Activated CD8-positive, alpha-beta T cell treated with anti-CD3 and anti-CD28 coated beads for 36 hours (primary cell): ENCODE measurements around the gene XRN1. TPM values are rescaled to one million over a fixed set of nuclear protein-coding genes. Genes with fewer than 3 reads are reported as not detected.

Experiments
- ATAC-seq: fragments of 200-7000 bp; cut with Tn5 transposase; one replicate; pipeline ENCODE4 v1.10.0; 2021; ENCODE audit warnings: mild to moderate bottlenecking, moderate library complexity
- CTCF ChIA-PET: fragments of 350-600 bp; sonication (Branson Sonifier 250); formaldehyde crosslinking; loops from one replicate; lab custom pipeline; 2021; ENCODE audit warnings: antibody characterized with exemption; lab: Charles Lee
- POLR2A ChIA-PET: fragments of 350-600 bp; sonication (Branson Sonifier 250); formaldehyde crosslinking; loops from one replicate; lab custom pipeline; 2021; ENCODE audit warnings: antibody characterized with exemption; lab: Charles Lee
- DNase-seq: peaks from one replicate; pipeline ENCODE4 v3.0.0-alpha.2; 2020
- H3K27ac Mint-ChIP-seq: one replicate; pipeline ENCODE4 v1.8.0; 2021; ENCODE audit warnings: mild to moderate bottlenecking, mixed read lengths
- H3K27me3 Mint-ChIP-seq: one replicate; pipeline ENCODE4 v1.8.0; 2021; ENCODE audit warnings: mixed read lengths
- H3K36me3 Mint-ChIP-seq: one replicate; pipeline ENCODE4 v1.8.0; 2021; ENCODE audit warnings: low read depth, mixed read lengths
- H3K4me1 Mint-ChIP-seq: one replicate; pipeline ENCODE4 v1.8.0; 2021; ENCODE audit warnings: low read depth, mixed read lengths
- H3K4me3 Mint-ChIP-seq: one replicate; pipeline ENCODE4 v1.8.0; 2021; ENCODE audit warnings: mild to moderate bottlenecking, moderate library complexity, mixed read lengths
- H3K9me3 Mint-ChIP-seq: one replicate; pipeline ENCODE4 v1.8.0; 2021; ENCODE audit warnings: mixed read lengths
- intact Hi-C: fragments of 100-400 bp; cut with micrococcal nuclease; formaldehyde crosslinking; loops from one replicate; pipeline ENCODE4 v1.10.0; 2022
- total RNA-seq, 2 experiments: library from RNA; stranded (reverse); gene quantifications; one replicate each; pipeline ENCODE4 v1.2.3, GENCODE V29; 2021
- TF ChIP-seq, protein P1 (sequence below): fragments of 200-600 bp; IDR thresholded peaks from one replicate; pipeline ENCODE4 v1.8.0; 2022; ENCODE audit warnings: antibody characterized with exemption, mild to moderate bottlenecking

XRN1 gene
- total RNA-seq, 2 experiments from 2014 or later: 41.3 to 43.5 TPM

DNA sequence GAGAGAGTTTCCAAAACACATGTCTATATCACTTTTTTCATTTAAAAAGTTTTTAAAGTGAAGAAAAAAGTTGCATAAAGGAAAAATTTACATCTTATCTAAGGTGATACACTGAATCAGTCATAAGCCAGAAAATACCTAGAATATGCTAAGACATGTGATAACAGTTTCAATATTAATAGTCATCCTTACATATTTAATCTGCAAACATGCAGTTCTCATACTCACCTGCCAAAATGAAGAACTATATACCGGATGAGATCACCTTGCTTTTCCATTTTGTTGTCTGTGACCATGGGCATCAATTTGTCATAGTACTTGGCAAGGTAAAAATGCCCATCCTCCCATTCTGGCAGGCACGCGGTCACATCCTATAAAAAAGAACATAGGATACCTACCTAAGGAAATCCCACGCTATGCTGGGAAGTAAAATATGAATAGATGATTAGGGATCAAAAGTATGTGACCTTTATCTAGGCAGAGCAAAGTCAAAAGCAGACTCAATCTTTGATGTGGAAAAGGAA lies 37.1 kb upstream of the XRN1 start:
- Mint-ChIP-seq H3K27ac (no peak overlapping the region), H3K27me3 (no peaks in the 10 kb centered on the region), H3K4me1 (peaks cover 8% of the 10 kb centered on the region), H3K36me3 (peaks cover 74% of the 10 kb centered on the region), H3K4me3 (no peak overlapping the region), H3K9me3 (peaks cover 3% of the 10 kb centered on the region)
- no peak for DNase-seq
- POLR2A ChIA-PET: no interaction called here
- CTCF ChIA-PET: no interaction called here
- intact Hi-C loops: no loop called here
- no peak for ATAC-seq
- TF ChIP-seq, protein P1, sequence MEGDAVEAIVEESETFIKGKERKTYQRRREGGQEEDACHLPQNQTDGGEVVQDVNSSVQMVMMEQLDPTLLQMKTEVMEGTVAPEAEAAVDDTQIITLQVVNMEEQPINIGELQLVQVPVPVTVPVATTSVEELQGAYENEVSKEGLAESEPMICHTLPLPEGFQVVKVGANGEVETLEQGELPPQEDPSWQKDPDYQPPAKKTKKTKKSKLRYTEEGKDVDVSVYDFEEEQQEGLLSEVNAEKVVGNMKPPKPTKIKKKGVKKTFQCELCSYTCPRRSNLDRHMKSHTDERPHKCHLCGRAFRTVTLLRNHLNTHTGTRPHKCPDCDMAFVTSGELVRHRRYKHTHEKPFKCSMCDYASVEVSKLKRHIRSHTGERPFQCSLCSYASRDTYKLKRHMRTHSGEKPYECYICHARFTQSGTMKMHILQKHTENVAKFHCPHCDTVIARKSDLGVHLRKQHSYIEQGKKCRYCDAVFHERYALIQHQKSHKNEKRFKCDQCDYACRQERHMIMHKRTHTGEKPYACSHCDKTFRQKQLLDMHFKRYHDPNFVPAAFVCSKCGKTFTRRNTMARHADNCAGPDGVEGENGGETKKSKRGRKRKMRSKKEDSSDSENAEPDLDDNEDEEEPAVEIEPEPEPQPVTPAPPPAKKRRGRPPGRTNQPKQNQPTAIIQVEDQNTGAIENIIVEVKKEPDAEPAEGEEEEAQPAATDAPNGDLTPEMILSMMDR: no peak

DNA sequence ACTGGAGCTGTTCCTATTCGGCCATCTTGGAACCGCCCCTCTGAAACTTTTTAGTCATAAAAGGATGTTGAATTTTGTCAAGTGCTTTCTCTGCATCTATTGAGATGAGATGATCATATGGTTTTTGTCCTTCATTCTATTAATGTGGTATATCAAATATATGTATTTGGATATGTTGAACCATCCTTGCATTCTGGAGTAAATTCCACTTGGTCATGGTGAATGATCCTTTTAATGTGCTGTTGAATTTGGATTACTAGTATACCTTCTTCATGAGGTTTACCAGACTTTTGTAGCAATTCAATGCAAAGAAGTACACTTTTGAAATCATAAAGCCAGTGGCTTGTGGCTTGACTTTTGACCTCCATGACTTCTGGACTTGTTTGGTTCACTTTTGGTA lies 33.4 kb upstream of the XRN1 start:
- intact Hi-C loops: no loop called here
- Mint-ChIP-seq H3K4me3 (no peak overlapping the region), H3K27ac (no peak overlapping the region), H3K27me3 (no peaks in the 10 kb centered on the region), H3K36me3 (peaks cover 61% of the 10 kb centered on the region), H3K4me1 (peaks cover 8% of the 10 kb centered on the region), H3K9me3 (peaks cover 14% of the 10 kb centered on the region)
- ATAC-seq (no peak), DNase-seq (no peak)
- ChIA-PET CTCF (no interaction called here), POLR2A (no interaction called here)
- TF ChIP-seq, protein P1: no peak

DNA sequence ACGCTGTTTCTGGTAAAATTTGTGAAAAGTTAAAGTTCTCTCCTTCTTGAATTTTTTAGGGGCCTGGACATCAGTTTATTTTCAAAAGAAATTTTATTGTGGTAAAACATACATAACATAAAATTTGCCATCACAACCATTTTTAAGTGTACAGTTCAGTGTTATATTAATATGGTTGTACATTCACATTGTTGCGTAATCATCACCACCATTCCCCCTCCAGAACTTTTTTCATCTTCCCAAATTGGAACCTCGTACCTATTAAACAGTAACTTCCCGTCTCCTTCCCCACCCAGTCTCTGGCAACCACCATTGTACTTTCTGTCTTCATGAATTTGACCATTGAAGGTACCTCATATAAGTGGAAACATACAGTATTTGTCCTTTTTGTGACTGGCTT lies 23.0 kb upstream of the XRN1 start:
- peaks cover 20% of the 10 kb centered on the region for H3K36me3 Mint-ChIP-seq
- H3K4me3 Mint-ChIP-seq: no peak overlapping the region
- H3K4me1 Mint-ChIP-seq: no peaks in the 10 kb centered on the region
- intact Hi-C loops: no loop called here
- ATAC-seq (no peak), DNase-seq (no peak)
- H3K9me3 Mint-ChIP-seq: peaks cover 3% of the 10 kb centered on the region
- no peaks in the 10 kb centered on the region for H3K27me3 Mint-ChIP-seq
- CTCF ChIA-PET: no interaction called here
- TF ChIP-seq, protein P1: no peak
- H3K27ac Mint-ChIP-seq: no peak overlapping the region
- POLR2A ChIA-PET: no interaction called here

DNA sequence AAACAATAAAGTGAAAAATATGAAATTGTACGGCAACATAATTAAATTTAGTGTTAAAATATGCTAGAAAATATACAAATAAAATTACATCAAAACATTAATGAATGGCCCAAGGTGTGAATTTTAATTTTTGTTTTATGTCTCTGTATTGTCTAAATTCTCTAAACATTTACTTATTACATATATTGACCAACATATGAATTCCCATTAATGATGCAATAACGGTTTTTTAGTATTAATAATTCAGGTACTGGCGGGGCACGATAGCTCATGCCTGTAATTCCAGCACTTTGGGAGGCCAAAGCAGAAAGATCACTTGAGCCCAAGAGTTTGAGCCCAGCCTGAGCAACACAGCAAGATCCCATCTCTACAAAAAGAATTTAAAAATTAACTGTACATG lies 20.6 kb upstream of the XRN1 start:
- no peaks in the 10 kb centered on the region for H3K27me3 Mint-ChIP-seq
- DNase-seq: no peak
- intact Hi-C loops: no loop called here
- no peak for ATAC-seq
- H3K36me3 Mint-ChIP-seq: peaks cover 13% of the 10 kb centered on the region
- ChIA-PET POLR2A (no interaction called here), CTCF (no interaction called here)
- H3K4me3 Mint-ChIP-seq: no peak overlapping the region
- H3K9me3 Mint-ChIP-seq: no peaks in the 10 kb centered on the region
- H3K27ac Mint-ChIP-seq: no peak overlapping the region
- H3K4me1 Mint-ChIP-seq: no peaks in the 10 kb centered on the region
- TF ChIP-seq, protein P1: no peak

DNA sequence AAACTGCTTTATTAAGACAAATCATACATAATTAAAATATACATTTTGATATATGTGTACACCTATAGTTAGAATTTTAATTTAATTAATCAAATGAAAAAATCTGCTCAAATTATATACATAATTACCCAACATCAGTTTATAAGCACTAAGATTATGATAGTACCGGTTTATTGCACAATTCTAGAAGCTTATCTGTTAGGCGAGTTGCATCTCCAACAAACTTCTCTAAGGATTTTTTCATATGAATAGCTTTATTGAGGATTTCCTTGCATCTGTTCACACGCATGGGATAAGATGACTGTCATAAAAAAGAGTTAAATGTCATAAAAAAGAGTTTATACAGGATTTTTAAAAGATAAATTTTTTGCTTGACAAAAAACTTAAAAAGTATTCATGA lies 19.9 kb upstream of the XRN1 start:
- no peaks in the 10 kb centered on the region for H3K4me1 Mint-ChIP-seq
- H3K4me3 Mint-ChIP-seq: no peak overlapping the region
- intact Hi-C loops: no loop called here
- no peaks in the 10 kb centered on the region for H3K27me3 Mint-ChIP-seq
- no peak for DNase-seq
- CTCF ChIA-PET: no interaction called here
- H3K9me3 Mint-ChIP-seq: no peaks in the 10 kb centered on the region
- peaks cover 7% of the 10 kb centered on the region for H3K36me3 Mint-ChIP-seq
- no peak overlapping the region for H3K27ac Mint-ChIP-seq
- TF ChIP-seq, protein P1: no peak
- POLR2A ChIA-PET: no interaction called here
- ATAC-seq: no peak
